CD14-positive monocyte (primary cell): ENCODE results near the gene GP9. TPM values are rescaled to one million over a fixed set of nuclear protein-coding genes. Genes with fewer than 3 reads are reported as not detected.

Source experiments
- DNase-seq, 3 donors: peaks; one replicate each; pipeline ENCODE4 v3.0.0-alpha.2; 2011 to 2022
- H2AFZ ChIP-seq: 2 replicates; pipeline ENCODE4 v1.6.0; 2012; ENCODE audit warnings: mild to moderate bottlenecking, low read depth, low read length, inconsistent platforms; ENCODE audit not compliant: insufficient read depth, poor library complexity, severe bottlenecking
- H3K27ac ChIP-seq, 2 donors: 1 replicate in 1 of 2; 2 replicates in 1 of 2; pipeline ENCODE4 v1.5.1; 2012 to 2013; ENCODE audit warnings: low read length in 2 of 2, control low read depth in 1 of 2, inconsistent platforms in 1 of 2, low read depth in 1 of 2, mild to moderate bottlenecking in 1 of 2
- H3K27me3 ChIP-seq, 2 donors: one replicate each; pipeline versions ENCODE4 v1.6.0 to v1.6.1; 2011 to 2013; ENCODE audit warnings: low read length in 2 of 2; ENCODE audit not compliant: control insufficient read depth in 2 of 2, insufficient read depth in 2 of 2
- H3K36me3 ChIP-seq, 2 donors: replicated peaks in 1 of 2; 1 replicate in 1 of 2; 2 replicates in 1 of 2; pipeline versions ENCODE4 v1.5.1 to v1.6.1; 2012 to 2013; ENCODE audit warnings: low read length in 2 of 2, control low read depth in 1 of 2, inconsistent platforms in 1 of 2, mild to moderate bottlenecking in 1 of 2; ENCODE audit not compliant: insufficient read depth in 2 of 2, control insufficient read depth in 1 of 2
- H3K4me1 ChIP-seq, 2 donors: 1 replicate in 1 of 2; 2 replicates in 1 of 2; pipeline versions ENCODE4 v1.5.1 to v1.6.1; 2012 to 2013; ENCODE audit warnings: low read length in 2 of 2, control low read depth in 1 of 2, inconsistent platforms in 1 of 2, mild to moderate bottlenecking in 1 of 2, moderate library complexity in 1 of 2; ENCODE audit not compliant: insufficient read depth in 2 of 2, control insufficient read depth in 1 of 2
- H3K4me2 ChIP-seq: replicated peaks from 2 replicates; pipeline ENCODE3; 2012; ENCODE audit warnings: low read length, moderate library complexity, mild to moderate bottlenecking; ENCODE audit not compliant: poor library complexity, severe bottlenecking; ENCODE audit errors: extremely low read depth
- H3K4me3 ChIP-seq, 3 experiments: fragments of 200-600 bp in 1 of 3; sonication (generic) in 1 of 3; replicated peaks in 1 of 3; 1 replicate in 2 of 3; 2 replicates in 1 of 3; pipeline ENCODE4 v1.5.1; 2011 to 2013; ENCODE audit warnings: low read length in 3 of 3, mild to moderate bottlenecking in 3 of 3, control low read depth in 2 of 3, low read depth in 2 of 3, inconsistent platforms in 1 of 3, moderate library complexity in 1 of 3
- H3K79me2 ChIP-seq: 2 replicates; pipeline ENCODE4 v1.6.0; 2012; ENCODE audit warnings: mild to moderate bottlenecking, control low read depth, inconsistent platforms, low read length, moderate library complexity; ENCODE audit not compliant: insufficient read depth
- H3K9ac ChIP-seq: 2 replicates; pipeline ENCODE4 v1.6.0; 2017; ENCODE audit warnings: low read length, mild to moderate bottlenecking; ENCODE audit not compliant: insufficient read depth, poor library complexity, severe bottlenecking
- H3K9me3 ChIP-seq, 2 donors: replicated peaks in 1 of 2; 1 replicate in 1 of 2; 2 replicates in 1 of 2; pipeline versions ENCODE4 v1.5.1 to v1.6.1; 2012 to 2013; ENCODE audit warnings: low read length in 2 of 2, control low read depth in 1 of 2; ENCODE audit not compliant: control insufficient read depth in 1 of 2, insufficient read depth in 1 of 2
- H4K20me1 ChIP-seq: 2 replicates; pipeline ENCODE4 v1.6.0; 2012; ENCODE audit warnings: mild to moderate bottlenecking, low read length, control low read depth, moderate library complexity; ENCODE audit not compliant: insufficient read depth
- H3K27ac Mint-ChIP-seq, 7 donors: one replicate each; pipeline ENCODE4 v1.8.0; 2020; ENCODE audit warnings: mild to moderate bottlenecking in 7 of 7, mixed read lengths in 7 of 7, moderate library complexity in 6 of 7, inconsistent platforms in 2 of 7
- H3K27me3 Mint-ChIP-seq, 3 donors: one replicate each; pipeline ENCODE4 v1.8.0; 2021 to 2022; ENCODE audit warnings: low read depth in 3 of 3, mild to moderate bottlenecking in 3 of 3, mixed read lengths in 3 of 3, moderate library complexity in 3 of 3, inconsistent platforms in 1 of 3
- H3K36me3 Mint-ChIP-seq, 2 donors: one replicate each; pipeline ENCODE4 v1.8.0; 2020; ENCODE audit warnings: mixed read lengths in 2 of 2, inconsistent platforms in 1 of 2, mild to moderate bottlenecking in 1 of 2
- H3K4me1 Mint-ChIP-seq: one replicate; pipeline ENCODE4 v1.8.0; 2020; ENCODE audit warnings: mild to moderate bottlenecking, mixed read lengths
- H3K4me3 Mint-ChIP-seq, 2 donors: one replicate each; pipeline ENCODE4 v1.8.0; 2020; ENCODE audit warnings: mild to moderate bottlenecking in 2 of 2, mixed read lengths in 2 of 2, moderate library complexity in 1 of 2
- H3K9me3 Mint-ChIP-seq, 7 donors: one replicate each; pipeline ENCODE4 v1.8.0; 2020 to 2022; ENCODE audit warnings: mixed read lengths in 7 of 7, mild to moderate bottlenecking in 6 of 7, moderate library complexity in 6 of 7, inconsistent platforms in 2 of 7
- WGBS: methylation state at CpG from one replicate; pipeline ENCODE4 v1.1.5; 2013; ENCODE audit warnings: missing lambda C conversion rate; ENCODE audit not compliant: insufficient coverage; 5-methylcytosine and 5-hydroxymethylcytosine counted together
- intact Hi-C, 2 donors: fragments of 100-400 bp; cut with micrococcal nuclease; formaldehyde crosslinking; loops; one replicate each; pipeline versions ENCODE4 v1.15.0 to v1.15.1; 2023
- polyA plus RNA-seq, 3 donors: library from polyadenylated mRNA; depleted of rRNA in 1 of 3; unstranded in 2 of 3; stranded (reverse) in 1 of 3; fragments of 300-500 nt in 2 of 3; fragments of >200 nt in 1 of 3; fragmentation: Illumina TruSeq in 2 of 3; gene quantifications; 1 replicate in 2 of 3; 2 replicates in 1 of 3; pipeline ENCODE4 v1.2.3, GENCODE V29; 2012 to 2021
- TF ChIP-seq, protein P1 (sequence below): fragments of 200-600 bp; IDR thresholded peaks from one replicate; pipeline ENCODE4 v1.8.0; 2022; ENCODE audit warnings: antibody characterized with exemption, mild to moderate bottlenecking

GP9 gene
- polyA plus RNA-seq, 3 donors = 0.74 to 2.7 TPM; not detected in 1

DNA sequence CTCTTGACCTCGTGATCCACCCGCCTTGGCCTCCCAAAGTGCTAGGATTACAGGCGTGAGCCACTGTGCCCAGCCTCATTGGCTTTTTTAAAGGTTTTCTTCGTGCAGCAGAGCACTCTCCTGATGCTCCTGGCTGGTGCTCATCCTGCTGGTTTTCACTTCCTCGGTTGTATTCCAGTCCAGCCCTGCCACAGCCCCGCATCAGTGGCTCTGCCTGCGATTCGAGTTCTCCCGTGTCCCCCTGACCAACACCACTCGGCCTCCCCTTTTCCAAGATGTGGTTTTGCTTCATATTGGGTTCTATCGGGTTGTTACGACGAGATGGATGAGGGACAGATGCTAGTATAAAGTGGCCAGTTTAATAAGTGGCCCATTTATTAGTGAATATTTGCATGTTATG is 31.7 kb upstream of the GP9 start:
- no peak overlapping the region for H2AFZ ChIP-seq
- H3K27ac ChIP-seq = no peak overlapping the region
- H3K4me3 ChIP-seq = no peak overlapping the region
- H3K36me3 ChIP-seq = no peaks in the 10 kb centered on the region
- peak overlapping the region in 1 of 2 donors; percentile 15 for H3K4me3 Mint-ChIP-seq
- TF ChIP-seq, protein P1, sequence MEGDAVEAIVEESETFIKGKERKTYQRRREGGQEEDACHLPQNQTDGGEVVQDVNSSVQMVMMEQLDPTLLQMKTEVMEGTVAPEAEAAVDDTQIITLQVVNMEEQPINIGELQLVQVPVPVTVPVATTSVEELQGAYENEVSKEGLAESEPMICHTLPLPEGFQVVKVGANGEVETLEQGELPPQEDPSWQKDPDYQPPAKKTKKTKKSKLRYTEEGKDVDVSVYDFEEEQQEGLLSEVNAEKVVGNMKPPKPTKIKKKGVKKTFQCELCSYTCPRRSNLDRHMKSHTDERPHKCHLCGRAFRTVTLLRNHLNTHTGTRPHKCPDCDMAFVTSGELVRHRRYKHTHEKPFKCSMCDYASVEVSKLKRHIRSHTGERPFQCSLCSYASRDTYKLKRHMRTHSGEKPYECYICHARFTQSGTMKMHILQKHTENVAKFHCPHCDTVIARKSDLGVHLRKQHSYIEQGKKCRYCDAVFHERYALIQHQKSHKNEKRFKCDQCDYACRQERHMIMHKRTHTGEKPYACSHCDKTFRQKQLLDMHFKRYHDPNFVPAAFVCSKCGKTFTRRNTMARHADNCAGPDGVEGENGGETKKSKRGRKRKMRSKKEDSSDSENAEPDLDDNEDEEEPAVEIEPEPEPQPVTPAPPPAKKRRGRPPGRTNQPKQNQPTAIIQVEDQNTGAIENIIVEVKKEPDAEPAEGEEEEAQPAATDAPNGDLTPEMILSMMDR = no peak
- peaks cover 11 to 13% of the 10 kb centered on the region in 2 donors for H3K4me1 ChIP-seq
- peaks cover 0 to 6% of the 10 kb centered on the region in 2 donors for H3K9me3 ChIP-seq
- no peak for DNase-seq
- peak overlapping the region in 1 of 7 donors; percentile 19 for H3K27ac Mint-ChIP-seq
- no peaks in the 10 kb centered on the region for H3K79me2 ChIP-seq
- no peaks in the 10 kb centered on the region for H3K36me3 Mint-ChIP-seq
- H3K4me2 ChIP-seq = no peak overlapping the region
- 96% methylated on average over 8 of the region's 13 CpGs for WGBS
- no peaks in the 10 kb centered on the region for H4K20me1 ChIP-seq
- peaks cover 9% of the 10 kb centered on the region for H3K4me1 Mint-ChIP-seq
- peaks cover 0 to 6% of the 10 kb centered on the region in 2 donors for H3K27me3 ChIP-seq
- intact Hi-C loops = no loop called here
- peaks cover 5 to 14% (median 7%) of the 10 kb centered on the region in 3 donors for H3K27me3 Mint-ChIP-seq
- peaks cover 0 to 8% (median 3%) of the 10 kb centered on the region in 7 donors for H3K9me3 Mint-ChIP-seq
- no peak overlapping the region for H3K9ac ChIP-seq

DNA sequence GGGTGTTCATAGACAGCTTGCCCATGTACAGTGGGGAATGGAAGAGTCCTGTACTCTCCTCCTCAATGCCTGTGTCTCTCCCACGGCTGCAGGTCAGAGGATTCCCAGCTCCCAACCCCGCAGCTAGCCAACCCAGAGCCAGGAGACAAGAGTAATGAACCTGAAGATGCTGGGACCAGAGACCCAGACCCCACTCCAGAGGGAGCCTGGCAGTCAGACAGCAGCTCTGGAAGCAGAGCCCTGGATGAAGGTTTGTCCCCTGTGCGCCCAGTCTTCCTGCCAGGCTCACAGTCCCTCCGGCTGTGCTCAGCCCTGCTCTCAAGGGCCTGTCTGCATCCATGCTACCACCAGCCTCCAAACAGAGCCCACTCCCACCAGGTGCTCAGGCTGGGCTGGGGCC is 30.0 kb upstream of the GP9 start:
- H3K4me1 Mint-ChIP-seq = peaks cover 9% of the 10 kb centered on the region
- no peaks in the 10 kb centered on the region for H3K79me2 ChIP-seq
- no peaks in the 10 kb centered on the region for H4K20me1 ChIP-seq

More for the DNA sequence above, 30.0 kb upstream of the GP9 start:
- peaks cover 11 to 13% of the 10 kb centered on the region in 2 donors for H3K4me1 ChIP-seq
- Mint-ChIP-seq H3K36me3 (no peaks in the 10 kb centered on the region), H3K9me3 (peaks cover 0 to 8% (median 3%) of the 10 kb centered on the region in 7 donors), H3K27ac (peak overlapping the region in 1 of 7 donors; percentile 50), H3K4me3 (no peak overlapping the region), H3K27me3 (peaks cover 3 to 9% (median 5%) of the 10 kb centered on the region in 3 donors)
- intact Hi-C loops = no loop called here
- 100% methylated on average over 4 of the region's 4 CpGs for WGBS
- H3K4me2 ChIP-seq = no peak overlapping the region
- no peak for DNase-seq
- TF ChIP-seq, protein P1 = no peak
- H3K27ac ChIP-seq = no peak overlapping the region
- no peak overlapping the region for H3K4me3 ChIP-seq
- peaks cover 0 to 6% of the 10 kb centered on the region in 2 donors for H3K9me3 ChIP-seq
- peaks cover 0 to 6% of the 10 kb centered on the region in 2 donors for H3K27me3 ChIP-seq
- H3K36me3 ChIP-seq = no peaks in the 10 kb centered on the region
- H2AFZ ChIP-seq = no peak overlapping the region
- no peak overlapping the region for H3K9ac ChIP-seq
